Panc1 (cell line): ENCODE data around the gene ARG2.

Source experiments
- POLR2AphosphoS5 ChIP-seq: IDR thresholded peaks from 2 replicates; pipeline ENCODE4 v1.6.1; 2012; ENCODE audit warnings: mild to moderate bottlenecking, low read depth, low read length, moderate library complexity
- SIN3A ChIP-seq: IDR thresholded peaks from 2 replicates; pipeline ENCODE4 v1.6.1; 2012; ENCODE audit warnings: low read depth, mild to moderate bottlenecking, low read length, moderate library complexity, borderline replicate concordance; ENCODE audit not compliant: insufficient read depth
- TF ChIP-seq, protein P1 (sequence below): fragments of 450-650 bp; IDR thresholded peaks from 2 replicates; pipeline ENCODE4 v1.5.1; 2017; ENCODE audit warnings: mild to moderate bottlenecking

- TF ChIP-seq, protein P1, sequence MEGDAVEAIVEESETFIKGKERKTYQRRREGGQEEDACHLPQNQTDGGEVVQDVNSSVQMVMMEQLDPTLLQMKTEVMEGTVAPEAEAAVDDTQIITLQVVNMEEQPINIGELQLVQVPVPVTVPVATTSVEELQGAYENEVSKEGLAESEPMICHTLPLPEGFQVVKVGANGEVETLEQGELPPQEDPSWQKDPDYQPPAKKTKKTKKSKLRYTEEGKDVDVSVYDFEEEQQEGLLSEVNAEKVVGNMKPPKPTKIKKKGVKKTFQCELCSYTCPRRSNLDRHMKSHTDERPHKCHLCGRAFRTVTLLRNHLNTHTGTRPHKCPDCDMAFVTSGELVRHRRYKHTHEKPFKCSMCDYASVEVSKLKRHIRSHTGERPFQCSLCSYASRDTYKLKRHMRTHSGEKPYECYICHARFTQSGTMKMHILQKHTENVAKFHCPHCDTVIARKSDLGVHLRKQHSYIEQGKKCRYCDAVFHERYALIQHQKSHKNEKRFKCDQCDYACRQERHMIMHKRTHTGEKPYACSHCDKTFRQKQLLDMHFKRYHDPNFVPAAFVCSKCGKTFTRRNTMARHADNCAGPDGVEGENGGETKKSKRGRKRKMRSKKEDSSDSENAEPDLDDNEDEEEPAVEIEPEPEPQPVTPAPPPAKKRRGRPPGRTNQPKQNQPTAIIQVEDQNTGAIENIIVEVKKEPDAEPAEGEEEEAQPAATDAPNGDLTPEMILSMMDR, result no peak
- no peak for TF ChIP-seq POLR2AphosphoS5
- TF ChIP-seq SIN3A, result no peak
Observed at GRCh38 chr14:67668559-67668958, 48.8 kb downstream of the ARG2 start.
